Caco-2 (cell line): Measurements from ENCODE around the gene HBE1. TPM values are rescaled to one million over a fixed set of nuclear protein-coding genes. Genes with fewer than 3 reads are reported as not detected.

Source experiments
- BruUV-seq: library from RNA; stranded (reverse); fragments of 400-500 nt; replicated peaks from 2 replicates; lab custom pipeline; 2021; lab: Mats Ljungman, UMichigan
- CTCF ChIA-PET: fragments of 300-600 bp; sonication (Branson Sonifier 250); formaldehyde crosslinking; loops from one replicate; lab custom pipeline; 2022; ENCODE audit warnings: antibody characterized with exemption; lab: Charles Lee
- POLR2A ChIA-PET: fragments of 300-600 bp; sonication (Branson Sonifier 250); formaldehyde crosslinking; loops from one replicate; lab custom pipeline; 2022; ENCODE audit warnings: antibody characterized with exemption; lab: Charles Lee
- DNase-seq, 2 experiments: peaks; one replicate each; pipeline versions ENCODE4 v3.0.0 to v3.0.0-alpha.2; 2020 to 2022
- H3K27me3 ChIP-seq: replicated peaks from 2 replicates; pipeline ENCODE4 v1.6.0; 2011; ENCODE audit warnings: low read length; ENCODE audit not compliant: control insufficient read depth, insufficient read depth
- H3K36me3 ChIP-seq: 2 replicates; pipeline ENCODE4 v1.5.1; 2011; ENCODE audit warnings: low read length; ENCODE audit not compliant: control insufficient read depth, insufficient read depth
- H3K4me1 ChIP-seq: fragments of 250-450 bp; sonication (Bioruptor Pico); 2 replicates; pipeline ENCODE4 v1.5.1; 2020; ENCODE audit warnings: mild to moderate bottlenecking
- H3K4me3 ChIP-seq: 2 replicates; pipeline ENCODE4 v1.5.1; 2011; ENCODE audit warnings: low read depth, mild to moderate bottlenecking, control low read depth, low read length
- H3K9me3 ChIP-seq: fragments of 250-450 bp; sonication (Bioruptor Pico); 2 replicates; pipeline ENCODE4 v1.5.1; 2020; ENCODE audit warnings: mild to moderate bottlenecking, moderate library complexity
- H3K27ac Mint-ChIP-seq: one replicate; pipeline ENCODE4 v1.8.0; 2022; ENCODE audit warnings: mixed read lengths; ENCODE audit not compliant: unreplicated experiment
- H3K27me3 Mint-ChIP-seq: one replicate; pipeline ENCODE4 v1.8.0; 2022; ENCODE audit warnings: mixed read lengths; ENCODE audit not compliant: insufficient read depth, unreplicated experiment
- H3K36me3 Mint-ChIP-seq: one replicate; pipeline ENCODE4 v1.8.0; 2022; ENCODE audit warnings: mild to moderate bottlenecking, mixed read lengths; ENCODE audit not compliant: insufficient read depth, unreplicated experiment
- H3K4me1 Mint-ChIP-seq: one replicate; pipeline ENCODE4 v1.8.0; 2022; ENCODE audit warnings: low read depth, mixed read lengths; ENCODE audit not compliant: unreplicated experiment
- H3K4me3 Mint-ChIP-seq: one replicate; pipeline ENCODE4 v1.8.0; 2022; ENCODE audit warnings: mild to moderate bottlenecking, moderate library complexity, mixed read lengths; ENCODE audit not compliant: unreplicated experiment
- H3K9me3 Mint-ChIP-seq: one replicate; pipeline ENCODE4 v1.8.0; 2022; ENCODE audit warnings: mixed read lengths; ENCODE audit not compliant: unreplicated experiment
- intact Hi-C: fragments of 100-400 bp; cut with micrococcal nuclease; formaldehyde crosslinking; loops from one replicate; pipeline ENCODE4 v1.10.0; 2022; ENCODE audit not compliant: unreplicated experiment
- total RNA-seq: library from RNA; stranded (reverse); gene quantifications from 2 replicates; pipeline ENCODE4 v1.2.3, GENCODE V29; 2022
- TF ChIP-seq, protein P1 (sequence below), 2 experiments: fragments of 200-600 bp in 1 of 2; IDR thresholded peaks; 1 replicate in 1 of 2; 2 replicates in 1 of 2; pipeline versions ENCODE4 v1.5.1 to v1.8.0; 2011 to 2022; ENCODE audit warnings: antibody characterized with exemption in 1 of 2, control low read depth in 1 of 2, inconsistent platforms in 1 of 2, low read depth in 1 of 2, low read length in 1 of 2, mild to moderate bottlenecking in 1 of 2, moderate library complexity in 1 of 2; ENCODE audit not compliant: insufficient read depth in 1 of 2, severe bottlenecking in 1 of 2, unreplicated experiment in 1 of 2

HBE1 gene
- total RNA-seq, 1 experiment from 2014 or later: not detected

- Histone ChIP-seq H3K9me3 (no peaks in the 10 kb centered on the region), H3K27me3 (no peaks in the 10 kb centered on the region), H3K4me3 (no peak overlapping the region), H3K4me1 (no peaks in the 10 kb centered on the region), H3K36me3 (no peaks in the 10 kb centered on the region)
- POLR2A ChIA-PET: no interaction called here
- Mint-ChIP-seq H3K27ac (no peak overlapping the region), H3K27me3 (no peaks in the 10 kb centered on the region), H3K9me3 (no peaks in the 10 kb centered on the region), H3K4me3 (no peak overlapping the region), H3K36me3 (no peaks in the 10 kb centered on the region), H3K4me1 (no peaks in the 10 kb centered on the region)
- intact Hi-C loops: no loop called here
- CTCF ChIA-PET: no interaction called here
- no TSS peak for BruUV-seq
- TF ChIP-seq, protein P1, sequence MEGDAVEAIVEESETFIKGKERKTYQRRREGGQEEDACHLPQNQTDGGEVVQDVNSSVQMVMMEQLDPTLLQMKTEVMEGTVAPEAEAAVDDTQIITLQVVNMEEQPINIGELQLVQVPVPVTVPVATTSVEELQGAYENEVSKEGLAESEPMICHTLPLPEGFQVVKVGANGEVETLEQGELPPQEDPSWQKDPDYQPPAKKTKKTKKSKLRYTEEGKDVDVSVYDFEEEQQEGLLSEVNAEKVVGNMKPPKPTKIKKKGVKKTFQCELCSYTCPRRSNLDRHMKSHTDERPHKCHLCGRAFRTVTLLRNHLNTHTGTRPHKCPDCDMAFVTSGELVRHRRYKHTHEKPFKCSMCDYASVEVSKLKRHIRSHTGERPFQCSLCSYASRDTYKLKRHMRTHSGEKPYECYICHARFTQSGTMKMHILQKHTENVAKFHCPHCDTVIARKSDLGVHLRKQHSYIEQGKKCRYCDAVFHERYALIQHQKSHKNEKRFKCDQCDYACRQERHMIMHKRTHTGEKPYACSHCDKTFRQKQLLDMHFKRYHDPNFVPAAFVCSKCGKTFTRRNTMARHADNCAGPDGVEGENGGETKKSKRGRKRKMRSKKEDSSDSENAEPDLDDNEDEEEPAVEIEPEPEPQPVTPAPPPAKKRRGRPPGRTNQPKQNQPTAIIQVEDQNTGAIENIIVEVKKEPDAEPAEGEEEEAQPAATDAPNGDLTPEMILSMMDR (IDR thresholded peaks at IDR 0.05; ENCODE audit: insufficient read depth in 1 of 2, low read depth in 1 of 2, low read length in 1 of 2, severe bottlenecking in 1 of 2, unreplicated experiment in 1 of 2): no peak
- DNase-seq: no peak
These were observed 20.0 kb upstream of the HBE1 start for GRCh38 chr11:5289696-5290095.

- BruUV-seq: no TSS peak
- Mint-ChIP-seq H3K27me3 (no peaks in the 10 kb centered on the region), H3K4me3 (no peak overlapping the region), H3K27ac (no peak overlapping the region), H3K4me1 (no peaks in the 10 kb centered on the region), H3K36me3 (no peaks in the 10 kb centered on the region), H3K9me3 (no peaks in the 10 kb centered on the region)
- TF ChIP-seq, protein P1 (IDR thresholded peaks at IDR 0.05; ENCODE audit: insufficient read depth in 1 of 2, low read depth in 1 of 2, low read length in 1 of 2, severe bottlenecking in 1 of 2, unreplicated experiment in 1 of 2): no peak
- intact Hi-C loops: no loop called here
- Histone ChIP-seq H3K4me3 (no peak overlapping the region), H3K4me1 (no peaks in the 10 kb centered on the region), H3K36me3 (no peaks in the 10 kb centered on the region), H3K27me3 (no peaks in the 10 kb centered on the region), H3K9me3 (no peaks in the 10 kb centered on the region)
- no peak for DNase-seq
- POLR2A ChIA-PET: no interaction called here
- CTCF ChIA-PET: no interaction called here
These were observed 19.3 kb upstream of the HBE1 start for GRCh38 chr11:5288906-5289550.

DNA sequence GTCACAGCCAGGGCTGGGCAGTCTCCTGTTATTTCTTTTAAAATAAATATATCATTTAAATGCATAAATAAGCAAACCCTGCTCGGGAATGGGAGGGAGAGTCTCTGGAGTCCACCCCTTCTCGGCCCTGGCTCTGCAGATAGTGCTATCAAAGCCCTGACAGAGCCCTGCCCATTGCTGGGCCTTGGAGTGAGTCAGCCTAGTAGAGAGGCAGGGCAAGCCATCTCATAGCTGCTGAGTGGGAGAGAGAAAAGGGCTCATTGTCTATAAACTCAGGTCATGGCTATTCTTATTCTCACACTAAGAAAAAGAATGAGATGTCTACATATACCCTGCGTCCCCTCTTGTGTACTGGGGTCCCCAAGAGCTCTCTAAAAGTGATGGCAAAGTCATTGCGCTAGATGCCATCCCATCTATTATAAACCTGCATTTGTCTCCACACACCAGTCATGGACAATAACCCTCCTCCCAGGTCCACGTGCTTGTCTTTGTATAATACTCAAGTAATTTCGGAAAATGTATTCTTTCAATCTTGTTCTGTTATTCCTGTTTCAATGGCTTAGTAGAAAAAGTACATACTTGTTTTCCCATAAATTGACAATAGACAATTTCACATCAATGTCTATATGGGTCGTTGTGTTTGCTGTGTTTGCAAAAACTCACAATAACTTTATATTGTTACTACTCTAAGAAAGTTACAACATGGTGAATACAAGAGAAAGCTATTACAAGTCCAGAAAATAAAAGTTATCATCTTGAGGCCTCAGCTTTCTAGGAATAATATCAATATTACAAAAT, 18.6 kb upstream of the HBE1 start:
- no peaks in the 10 kb centered on the region for H3K4me1 ChIP-seq
- no TSS peak for BruUV-seq
- Mint-ChIP-seq H3K36me3 (no peaks in the 10 kb centered on the region), H3K27ac (no peak overlapping the region), H3K9me3 (no peaks in the 10 kb centered on the region), H3K4me3 (no peak overlapping the region), H3K27me3 (no peaks in the 10 kb centered on the region), H3K4me1 (no peaks in the 10 kb centered on the region)
- ChIA-PET POLR2A (no interaction called here), CTCF (no interaction called here)
- no peaks in the 10 kb centered on the region for H3K36me3 ChIP-seq
- intact Hi-C loops: no loop called here
- H3K9me3 ChIP-seq: no peaks in the 10 kb centered on the region
- no peak for DNase-seq
- TF ChIP-seq, protein P1 (IDR thresholded peaks at IDR 0.05; ENCODE audit: insufficient read depth in 1 of 2, low read depth in 1 of 2, low read length in 1 of 2, severe bottlenecking in 1 of 2, unreplicated experiment in 1 of 2): no peak
- H3K4me3 ChIP-seq: no peak overlapping the region
- H3K27me3 ChIP-seq: no peaks in the 10 kb centered on the region
